Neural cell (in vitro differentiated cells): ENCODE data around the gene LGR5.

ENCODE experiments used
- CTCF ChIP-seq: fragments of 450-650 bp; IDR thresholded peaks from 2 replicates; pipeline ENCODE4 v1.5.1; 2014; ENCODE audit warnings: antibody characterized with exemption, mild to moderate bottlenecking, moderate library complexity; ENCODE audit not compliant: poor library complexity, severe bottlenecking
- EP300 ChIP-seq: fragments of 450-650 bp; conservative IDR thresholded peaks from 2 replicates; pipeline ENCODE4 v1.6.1; 2014; ENCODE audit warnings: antibody characterized with exemption, mild to moderate bottlenecking, moderate library complexity; ENCODE audit not compliant: poor library complexity, severe bottlenecking
- EZH2 ChIP-seq: fragments of 200-600, 300-800 bp; shearing (Covaris generic), sonication (generic); IDR thresholded peaks from 2 replicates; pipeline ENCODE4 v1.6.1; 2014; ENCODE audit warnings: antibody characterized with exemption, low read length, borderline replicate concordance, mild to moderate bottlenecking; ENCODE audit not compliant: insufficient read depth, poor library complexity, severe bottlenecking
- MXI1 ChIP-seq: fragments of 450-650 bp; conservative IDR thresholded peaks from 2 replicates; pipeline ENCODE4 v1.6.1; 2014; ENCODE audit warnings: antibody characterized with exemption, mild to moderate bottlenecking; ENCODE audit not compliant: poor library complexity, severe bottlenecking
- POLR2AphosphoS5 ChIP-seq: IDR thresholded peaks from 2 replicates; pipeline ENCODE4 v1.6.1; 2012
- RAD21 ChIP-seq: fragments of 450-650 bp; conservative IDR thresholded peaks from 2 replicates; pipeline ENCODE4 v1.6.1; 2014; ENCODE audit warnings: antibody characterized with exemption, mild to moderate bottlenecking, moderate library complexity
- REST ChIP-seq: IDR thresholded peaks from 2 replicates; pipeline ENCODE4 v1.6.1; 2012; ENCODE audit warnings: borderline replicate concordance
- SMC3 ChIP-seq: fragments of 450-650 bp; conservative IDR thresholded peaks from 2 replicates; pipeline ENCODE4 v1.6.1; 2014; ENCODE audit warnings: antibody characterized with exemption, mild to moderate bottlenecking, moderate library complexity; ENCODE audit not compliant: poor library complexity
- TAF1 ChIP-seq: IDR thresholded peaks from 2 replicates; pipeline ENCODE4 v1.6.1; 2012; ENCODE audit warnings: low read depth

GRCh38 chr12:71447691-71448132 lies 8.1 kb downstream of the LGR5 start:
- TF ChIP-seq MXI1 = no peak
- TF ChIP-seq REST = no peak
- no peak for TF ChIP-seq CTCF
- no peak for TF ChIP-seq POLR2AphosphoS5
- TF ChIP-seq TAF1 = no peak
- TF ChIP-seq EP300 = no peak
- TF ChIP-seq RAD21 = no peak
- no peak for TF ChIP-seq SMC3
- TF ChIP-seq EZH2 = no peak
